Endothelial cell of umbilical vein (primary cell): ENCODE measurements around the gene CPEB2. TPM values are rescaled to one million over a fixed set of nuclear protein-coding genes. Genes with fewer than 3 reads are reported as not detected.

Experiments
- BruUV-seq: library from RNA; stranded (reverse); fragments of 400-500 nt; replicated peaks from 2 replicates; lab custom pipeline; 2021; lab: Mats Ljungman, UMichigan
- CTCF ChIA-PET: fragments of 300-600, 350-600 bp; sonication (Branson Sonifier 250); formaldehyde crosslinking; loops from one replicate; lab custom pipeline; 2021; ENCODE audit warnings: antibody characterized with exemption, inconsistent platforms; lab: Charles Lee
- POLR2A ChIA-PET: fragments of 300-600, 350-600 bp; sonication (Branson Sonifier 250); formaldehyde crosslinking; loops from one replicate; lab custom pipeline; 2021; ENCODE audit warnings: antibody characterized with exemption, inconsistent platforms; lab: Charles Lee
- DNase-seq: peaks from one replicate; pipeline ENCODE4 v3.0.0-alpha.2; 2011; ENCODE audit warnings: low read depth, low spot score
- FAIRE-seq: peaks from 2 replicates; lab custom pipeline; 2011; peaks lifted over from hg19 to GRCh38; lab: Jason Lieb, UNC
- H2AFZ ChIP-seq: 2 replicates; pipeline ENCODE4 v1.6.0; 2012; ENCODE audit warnings: low read depth, low read length, control low read depth, inconsistent platforms
- H3K27ac ChIP-seq: 2 replicates; pipeline ENCODE4 v1.5.1; 2011; ENCODE audit warnings: low read depth, mild to moderate bottlenecking, control low read depth, low read length, moderate library complexity; ENCODE audit not compliant: insufficient read depth
- H3K27me3 ChIP-seq, 2 experiments: 2 replicates each; pipeline versions ENCODE4 v1.6.0 to v1.6.1; 2011; ENCODE audit warnings: low read length in 2 of 2, mixed read lengths in 1 of 2; ENCODE audit not compliant: control insufficient read depth in 2 of 2, insufficient read depth in 2 of 2
- H3K36me3 ChIP-seq, 2 experiments: 2 replicates in 1 of 2; 3 replicates in 1 of 2; pipeline ENCODE4 v1.5.1; 2011; ENCODE audit warnings: low read length in 2 of 2, mild to moderate bottlenecking in 1 of 2, moderate library complexity in 1 of 2; ENCODE audit not compliant: control insufficient read depth in 2 of 2, insufficient read depth in 2 of 2; ENCODE audit errors: extremely low read depth in 1 of 2
- H3K4me1 ChIP-seq: 3 replicates; pipeline ENCODE4 v1.5.1; 2011; ENCODE audit warnings: mild to moderate bottlenecking, low read length; ENCODE audit not compliant: control insufficient read depth, insufficient read depth; ENCODE audit errors: extremely low read depth
- H3K4me2 ChIP-seq: 2 replicates; pipeline ENCODE4 v1.6.1; 2011; ENCODE audit warnings: low read length, control low read depth, mixed read lengths; ENCODE audit not compliant: insufficient read depth
- H3K4me3 ChIP-seq, 3 experiments: fragments of 200-600 bp in 1 of 3; sonication (generic), shearing (Covaris generic) in 1 of 3; replicated peaks in 1 of 3; 2 replicates each; pipeline ENCODE4 v1.5.1; 2011 to 2016; ENCODE audit warnings: control low read depth in 3 of 3, low read length in 3 of 3, mild to moderate bottlenecking in 2 of 3, inconsistent platforms in 1 of 3, low read depth in 1 of 3, moderate library complexity in 1 of 3; ENCODE audit not compliant: insufficient read depth in 1 of 3
- H3K79me2 ChIP-seq: 2 replicates; pipeline ENCODE4 v1.6.0; 2012; ENCODE audit warnings: low read length, inconsistent platforms; ENCODE audit not compliant: control insufficient read depth, insufficient read depth
- H3K9ac ChIP-seq: replicated peaks from 2 replicates; pipeline ENCODE3; 2011; ENCODE audit warnings: low read length, control low read depth; ENCODE audit not compliant: insufficient read depth; ENCODE audit errors: extremely low read depth
- H3K9me1 ChIP-seq: replicated peaks from 3 replicates; pipeline ENCODE4 v1.6.0; 2011; ENCODE audit warnings: mild to moderate bottlenecking, low read length; ENCODE audit not compliant: control insufficient read depth, insufficient read depth; ENCODE audit errors: extremely low read depth
- H3K9me3 ChIP-seq: replicated peaks from 2 replicates; pipeline ENCODE4 v1.5.1; 2012; ENCODE audit warnings: low read length, inconsistent platforms; ENCODE audit not compliant: control insufficient read depth, insufficient read depth
- H4K20me1 ChIP-seq: replicated peaks from 2 replicates; pipeline ENCODE3; 2011; ENCODE audit warnings: mild to moderate bottlenecking, low read length; ENCODE audit not compliant: control insufficient read depth, insufficient read depth; ENCODE audit errors: extremely low read depth
- EZH2 ChIP-seq: IDR thresholded peaks from 2 replicates; pipeline ENCODE4 v1.6.1; 2012; ENCODE audit warnings: borderline replicate concordance, low read depth, mild to moderate bottlenecking, moderate library complexity, low read length, inconsistent platforms; ENCODE audit not compliant: severe bottlenecking
- FOS ChIP-seq: IDR thresholded peaks from 2 replicates; pipeline ENCODE4 v1.6.1; 2011; ENCODE audit warnings: mild to moderate bottlenecking, low read length, moderate library complexity, borderline replicate concordance; ENCODE audit not compliant: insufficient read depth
- GATA2 ChIP-seq: IDR thresholded peaks from 2 replicates; pipeline ENCODE4 v1.7.0; 2011; ENCODE audit warnings: low read depth, mild to moderate bottlenecking, moderate library complexity, mixed read lengths, low read length; ENCODE audit not compliant: insufficient read length, insufficient read depth
- JUN ChIP-seq: IDR thresholded peaks from 2 replicates; pipeline ENCODE4 v1.6.1; 2011; ENCODE audit warnings: borderline replicate concordance, low read depth; ENCODE audit not compliant: insufficient read length, insufficient read depth
- MYC ChIP-seq: IDR thresholded peaks from one replicate; pipeline ENCODE4 v1.6.1; 2011; ENCODE audit warnings: mild to moderate bottlenecking, low read depth, low read length
- POLR2A ChIP-seq: IDR thresholded peaks from 2 replicates; pipeline ENCODE4 v1.6.1; 2012; ENCODE audit warnings: low read depth, mild to moderate bottlenecking, control low read depth, low read length
- POLR2AphosphoS5 ChIP-seq: IDR thresholded peaks from 2 replicates; pipeline ENCODE4 v1.6.1; 2012; ENCODE audit warnings: low read depth, mild to moderate bottlenecking, control low read depth, low read length, moderate library complexity; ENCODE audit not compliant: insufficient read depth
- dilution Hi-C: fragments of 300-500 bp; cut with MboI; formaldehyde crosslinking; loops from one replicate; pipeline ENCODE4 v1.15.0; 2019; ENCODE audit warnings: low sequenced_read_pairs; ENCODE audit not compliant: extremely low pct_ligation_motif_present
- intact Hi-C: fragments of 100-400 bp; cut with micrococcal nuclease; formaldehyde crosslinking; loops from one replicate; pipeline ENCODE4 v1.10.0; 2022
- polyA plus RNA-seq, 4 experiments: library from polyadenylated mRNA; depleted of rRNA in 3 of 4; stranded (reverse) in 3 of 4; unstranded in 1 of 4; fragments of >200 nt; gene quantifications; 2 replicates each; pipeline versions ENCODE4 v1.2.1 to v1.2.3, GENCODE V29; 2011 to 2012; ENCODE audit warnings: missing spikeins in 1 of 4
- total RNA-seq: library from RNA; stranded (reverse); gene quantifications from 2 replicates; pipeline ENCODE4 v1.2.3, GENCODE V29; 2021
- TF ChIP-seq, protein P1 (sequence below), 2 donors: IDR thresholded peaks; 1 replicate in 1 of 2; 2 replicates in 1 of 2; pipeline ENCODE4 v1.5.1; 2011; ENCODE audit warnings: low read length in 2 of 2, mild to moderate bottlenecking in 2 of 2, moderate library complexity in 2 of 2, control low read depth in 1 of 2, inconsistent platforms in 1 of 2, low read depth in 1 of 2; ENCODE audit not compliant: insufficient read depth in 1 of 2; ENCODE audit errors: extremely low read depth in 1 of 2
- TF ChIP-seq, protein P2 (sequence below): IDR thresholded peaks from 2 replicates; pipeline ENCODE4 v1.6.1; 2011; ENCODE audit not compliant: insufficient read depth, insufficient read length

Gene CPEB2
- total and polyA plus RNA-seq, 2 donors (not counting 3 experiments of a cell fraction or from before 2014, with no cell fraction given), result 2.8 to 11.7 TPM

DNA sequence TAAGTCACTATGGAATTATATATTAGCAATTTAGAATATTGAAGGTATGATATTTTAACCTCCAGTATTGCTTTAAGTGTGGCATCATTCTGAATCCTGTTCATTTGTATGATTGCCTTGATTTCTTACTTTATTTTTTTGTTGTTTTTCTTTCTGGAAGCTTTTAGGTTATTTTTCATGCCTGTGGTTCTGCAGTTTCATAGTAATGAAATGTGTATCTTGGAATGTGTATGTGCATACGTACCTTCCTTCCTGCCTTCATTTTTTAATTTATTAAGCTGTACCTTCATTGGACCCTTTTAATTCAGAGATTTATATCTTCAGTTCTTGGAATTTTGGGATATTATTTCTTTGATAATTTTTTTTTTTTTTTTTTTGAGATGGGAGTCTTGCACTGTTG, 22.1 kb downstream of the CPEB2 start:
- no peak for DNase-seq
- ChIA-PET POLR2A (no interaction called here), CTCF (interaction anchor here (1.1 to 1.3 kb wide), 3 partner anchors 9 to 28 kb away, joined by 3 to 6 read pairs (median 3); no protein-coding TSS in a partner anchor)
- Histone ChIP-seq H3K9ac (no peak overlapping the region), H3K4me1 (no peaks in the 10 kb centered on the region), H3K4me3 (no peak overlapping the region), H2AFZ (no peak overlapping the region), H3K27me3 (no peaks in the 10 kb centered on the region), H3K79me2 (peaks cover 23% of the 10 kb centered on the region), H3K27ac (no peak overlapping the region), H3K4me2 (no peak overlapping the region), H4K20me1 (no peaks in the 10 kb centered on the region), H3K9me3 (no peaks in the 10 kb centered on the region), H3K9me1 (no peaks in the 10 kb centered on the region), H3K36me3 (peaks cover 2 to 3% of the 10 kb centered on the region in 2 experiments)
- dilution Hi-C loops (no loop called here), intact Hi-C loops (no loop called here)
- no TSS peak for BruUV-seq
- TF ChIP-seq POLR2AphosphoS5, result no peak
- TF ChIP-seq GATA2, result no peak
- no peak for TF ChIP-seq POLR2A
- TF ChIP-seq, protein P1, sequence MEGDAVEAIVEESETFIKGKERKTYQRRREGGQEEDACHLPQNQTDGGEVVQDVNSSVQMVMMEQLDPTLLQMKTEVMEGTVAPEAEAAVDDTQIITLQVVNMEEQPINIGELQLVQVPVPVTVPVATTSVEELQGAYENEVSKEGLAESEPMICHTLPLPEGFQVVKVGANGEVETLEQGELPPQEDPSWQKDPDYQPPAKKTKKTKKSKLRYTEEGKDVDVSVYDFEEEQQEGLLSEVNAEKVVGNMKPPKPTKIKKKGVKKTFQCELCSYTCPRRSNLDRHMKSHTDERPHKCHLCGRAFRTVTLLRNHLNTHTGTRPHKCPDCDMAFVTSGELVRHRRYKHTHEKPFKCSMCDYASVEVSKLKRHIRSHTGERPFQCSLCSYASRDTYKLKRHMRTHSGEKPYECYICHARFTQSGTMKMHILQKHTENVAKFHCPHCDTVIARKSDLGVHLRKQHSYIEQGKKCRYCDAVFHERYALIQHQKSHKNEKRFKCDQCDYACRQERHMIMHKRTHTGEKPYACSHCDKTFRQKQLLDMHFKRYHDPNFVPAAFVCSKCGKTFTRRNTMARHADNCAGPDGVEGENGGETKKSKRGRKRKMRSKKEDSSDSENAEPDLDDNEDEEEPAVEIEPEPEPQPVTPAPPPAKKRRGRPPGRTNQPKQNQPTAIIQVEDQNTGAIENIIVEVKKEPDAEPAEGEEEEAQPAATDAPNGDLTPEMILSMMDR (IDR thresholded peaks at IDR 0.05; ENCODE audit: extremely low read depth in 1 of 2, insufficient read depth in 1 of 2, low read depth in 1 of 2, low read length in 2 of 2), result no peak
- TF ChIP-seq, protein P2, sequence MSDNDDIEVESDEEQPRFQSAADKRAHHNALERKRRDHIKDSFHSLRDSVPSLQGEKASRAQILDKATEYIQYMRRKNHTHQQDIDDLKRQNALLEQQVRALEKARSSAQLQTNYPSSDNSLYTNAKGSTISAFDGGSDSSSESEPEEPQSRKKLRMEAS, result no peak
- no peak for FAIRE-seq

DNA sequence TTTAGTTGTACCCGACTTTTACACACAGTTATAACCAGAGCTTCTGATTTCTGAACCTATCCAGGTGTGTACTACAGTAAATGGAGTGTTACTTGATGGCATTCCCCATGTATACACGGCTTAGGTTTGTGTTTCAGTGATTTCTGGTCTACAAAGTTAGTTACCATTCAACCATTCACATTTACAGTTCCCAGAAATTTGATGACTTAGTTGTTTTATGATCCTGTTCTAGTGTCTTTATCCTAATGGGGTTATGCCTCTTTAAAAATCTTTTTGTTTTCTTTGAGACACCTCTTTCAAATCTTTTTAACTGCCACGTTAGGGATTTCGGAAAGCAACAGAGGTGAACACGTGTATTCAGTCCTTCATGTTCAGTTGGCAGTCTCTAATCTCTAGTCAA, 23.4 kb downstream of the CPEB2 start:
- DNase-seq, result no peak
- H3K79me2 ChIP-seq, result peaks cover 26% of the 10 kb centered on the region
- no peak overlapping the region for H2AFZ ChIP-seq
- no peaks in the 10 kb centered on the region for H3K4me1 ChIP-seq
- H4K20me1 ChIP-seq, result no peaks in the 10 kb centered on the region
- TF ChIP-seq POLR2A (no peak), POLR2AphosphoS5 (no peak), FOS (no peak), JUN (no peak), EZH2 (no peak), MYC (no peak), GATA2 (no peak)
- TF ChIP-seq, protein P2, result no peak
- TF ChIP-seq, protein P1 (IDR thresholded peaks at IDR 0.05; ENCODE audit: extremely low read depth in 1 of 2, insufficient read depth in 1 of 2, low read depth in 1 of 2, low read length in 2 of 2), result no peak
- no peaks in the 10 kb centered on the region for H3K27me3 ChIP-seq
- H3K4me2 ChIP-seq, result no peak overlapping the region
- CTCF ChIA-PET, result no interaction called here
- H3K27ac ChIP-seq, result no peak overlapping the region
- no peak for FAIRE-seq
- no TSS peak for BruUV-seq
- no peak overlapping the region for H3K9ac ChIP-seq
- no peaks in the 10 kb centered on the region for H3K9me3 ChIP-seq
- H3K36me3 ChIP-seq, result peaks cover 0 to 3% of the 10 kb centered on the region in 2 experiments
- no peaks in the 10 kb centered on the region for H3K9me1 ChIP-seq
- intact Hi-C loops (no loop called here), dilution Hi-C loops (no loop called here)
- H3K4me3 ChIP-seq, result no peak overlapping the region
- POLR2A ChIA-PET, result no interaction called here
